Amniotic stem cell (primary cell): ENCODE data around the gene LFNG.
A peak's percentile ranks its signal among the peaks of the same experiment; 100 is the strongest.
"Not testable (repeated sequence)": the region's sequence is repeated elsewhere in the genome, so short reads cannot be mapped to it uniquely, and the experiment has no call there.

Experiments used
- DNase-seq: peaks from one replicate; lab custom pipeline; 2025; lab: John Stamatoyannopoulos, UW

LFNG gene

GRCh38 chr7:2544541-2545188 lies 25.1 kb downstream of the LFNG start:
- no peak for DNase-seq

- DNase-seq = no peak
These were observed 26.3 kb downstream of the LFNG start for GRCh38 chr7:2545746-2546425.

GRCh38 chr7:2546776-2547586 lies 27.4 kb downstream of the LFNG start:
- no peak for DNase-seq

- DNase-seq = no peak
These were observed 31.8 kb downstream of the LFNG start for GRCh38 chr7:2551418-2551817.

GRCh38 chr7:2553108-2553507 lies 33.5 kb downstream of the LFNG start:
- DNase-seq = no peak

GRCh38 chr7:2553831-2554581 lies 34.4 kb downstream of the LFNG start:
- no peak for DNase-seq

GRCh38 chr7:2554661-2555111 lies 35.1 kb downstream of the LFNG start:
- no peak for DNase-seq

GRCh38 chr7:2555121-2556052 lies 35.8 kb downstream of the LFNG start, which contains the start of gene BRAT1:
TSS of gene BRAT1 (minus strand) at chr7:2555524. CDS start at chr7:2554431, 1,093 bp downstream.
- DNase-seq = peak; percentile 94

- peak; percentile 37 for DNase-seq
These were observed 39.2 kb downstream of the LFNG start, which contains the start of gene IQCE for GRCh38 chr7:2558629-2559282. TSS of gene IQCE (plus strand) at chr7:2558979. CDS start at chr7:2559182, 203 bp downstream.

GRCh38 chr7:2559283-2559950 lies 39.8 kb downstream of the LFNG start:
- no peak for DNase-seq

GRCh38 chr7:2563955-2564354 lies 44.4 kb downstream of the LFNG start:
- DNase-seq = not testable (repeated sequence)

- DNase-seq = no peak
These were observed 45.5 kb downstream of the LFNG start for GRCh38 chr7:2564970-2565540.

- no peak for DNase-seq
These were observed 46.8 kb downstream of the LFNG start for GRCh38 chr7:2566348-2566889.

- DNase-seq = no peak
These were observed 47.5 kb downstream of the LFNG start for GRCh38 chr7:2566890-2567678.

GRCh38 chr7:2567679-2568278 lies 48.2 kb downstream of the LFNG start:
- DNase-seq = no peak

GRCh38 chr7:2568521-2569223 lies 49.1 kb downstream of the LFNG start:
- DNase-seq = no peak

GRCh38 chr7:2569421-2569820 lies 49.8 kb downstream of the LFNG start:
- no peak for DNase-seq
